GM19467 (cell line): ENCODE results near the gene CACNA2D2.

Experiments used
- ATAC-seq: cut with Tn5 transposase; IDR thresholded peaks from one replicate; pipeline ENCODE4 v1.9.1; 2021; ENCODE audit warnings: mild to moderate bottlenecking, moderate library complexity; ENCODE audit not compliant: unreplicated experiment

Gene CACNA2D2

GRCh38 chr3:50334339-50335075, 168.9 kb downstream of the CACNA2D2 start:
- no peak for ATAC-seq

GRCh38 chr3:50333744-50334328, 169.6 kb downstream of the CACNA2D2 start:
- ATAC-seq: no peak

GRCh38 chr3:50331364-50331907, 172.0 kb downstream of the CACNA2D2 start:
- ATAC-seq: no peak

- no peak for ATAC-seq
Measured at GRCh38 chr3:50330330-50330729, 173.1 kb downstream of the CACNA2D2 start.

- ATAC-seq: peak; percentile 73
Measured at GRCh38 chr3:50327943-50328691, 175.3 kb downstream of the CACNA2D2 start, which contains the start of gene TUSC2. TUSC2 (minus strand) TSS chr3:50328223; CDS start chr3:50328099, 124 bp downstream.

GRCh38 chr3:50327129-50327528, 176.3 kb downstream of the CACNA2D2 start:
- ATAC-seq: no peak

GRCh38 chr3:50326182-50326541, 177.3 kb downstream of the CACNA2D2 start:
- ATAC-seq: no peak

GRCh38 chr3:50325497-50326181, 177.8 kb downstream of the CACNA2D2 start:
- no peak for ATAC-seq

GRCh38 chr3:50325113-50325480, 178.3 kb downstream of the CACNA2D2 start:
- no peak for ATAC-seq

GRCh38 chr3:50324351-50325112, 178.9 kb downstream of the CACNA2D2 start:
- ATAC-seq: no peak

GRCh38 chr3:50323614-50324199, 179.7 kb downstream of the CACNA2D2 start:
- ATAC-seq: no peak

GRCh38 chr3:50323092-50323600, 180.3 kb downstream of the CACNA2D2 start:
- no peak for ATAC-seq

GRCh38 chr3:50322386-50323091, 180.9 kb downstream of the CACNA2D2 start, which contains the start of gene HYAL2:
HYAL2 (minus strand) TSS chr3:50322745; CDS start chr3:50320489, 2,256 bp downstream.
- no peak for ATAC-seq

- ATAC-seq: no peak
Measured at GRCh38 chr3:50322115-50322385, 181.4 kb downstream of the CACNA2D2 start.

GRCh38 chr3:50321336-50322114, 181.9 kb downstream of the CACNA2D2 start:
- ATAC-seq: peak; percentile 70

GRCh38 chr3:50320853-50321335, 182.5 kb downstream of the CACNA2D2 start:
- peak; percentile 33 for ATAC-seq

GRCh38 chr3:50319894-50320625, 183.4 kb downstream of the CACNA2D2 start:
- ATAC-seq: no peak
